Activated naive CD4-positive, alpha-beta T cell treated with anti-CD3 and anti-CD28 coated beads for 36 hours (primary cell): ENCODE results near the gene METTL21C. TPM values are rescaled to one million over a fixed set of nuclear protein-coding genes. Genes with fewer than 3 reads are reported as not detected.

Experiments used
- CTCF ChIA-PET: fragments of 350-600 bp; sonication (Branson Sonifier 250); formaldehyde crosslinking; loops from one replicate; lab custom pipeline; 2021; ENCODE audit warnings: antibody characterized with exemption; lab: Charles Lee
- DNase-seq: peaks from one replicate; pipeline ENCODE4 v3.0.0-alpha.2; 2020
- H3K27ac Mint-ChIP-seq: one replicate; pipeline ENCODE4 v1.8.0; 2021; ENCODE audit warnings: mild to moderate bottlenecking, mixed read lengths
- H3K27me3 Mint-ChIP-seq: one replicate; pipeline ENCODE4 v1.8.0; 2021; ENCODE audit warnings: low read depth, mixed read lengths
- H3K36me3 Mint-ChIP-seq: one replicate; pipeline ENCODE4 v1.8.0; 2021; ENCODE audit warnings: low read depth, mixed read lengths
- H3K4me1 Mint-ChIP-seq: one replicate; pipeline ENCODE4 v1.8.0; 2021; ENCODE audit warnings: low read depth, mixed read lengths
- H3K4me3 Mint-ChIP-seq: one replicate; pipeline ENCODE4 v1.8.0; 2021; ENCODE audit warnings: mild to moderate bottlenecking, moderate library complexity, mixed read lengths
- H3K9me3 Mint-ChIP-seq: one replicate; pipeline ENCODE4 v1.8.0; 2021; ENCODE audit warnings: mixed read lengths
- intact Hi-C: fragments of 100-400 bp; cut with micrococcal nuclease; formaldehyde crosslinking; loops from one replicate; pipeline ENCODE4 v1.15.1; 2023
- total RNA-seq, 2 experiments: library from RNA; stranded (reverse); gene quantifications; one replicate each; pipeline ENCODE4 v1.2.3, GENCODE V29; 2021

METTL21C gene
- total RNA-seq: not detected

- Mint-ChIP-seq H3K27me3 (peaks cover 19% of the 10 kb centered on the region), H3K27ac (no peak within 1 kb of the TSS), H3K4me1 (no peaks in the 10 kb centered on the region), H3K36me3 (no peaks in the 10 kb centered on the region), H3K4me3 (no peak within 1 kb of the TSS), H3K9me3 (peaks cover 7% of the 10 kb centered on the region)
- CTCF ChIA-PET: interaction anchor here (0.5 to 0.8 kb wide), 2 partner anchors 30 to 693 kb away, joined by 4 read pairs; no protein-coding TSS in a partner anchor
- intact Hi-C loops: no loop called here
- DNase-seq: no peak
These were observed at the start of gene METTL21C for GRCh38 chr13:102694937-102695336. Gene METTL21C (minus strand): TSS chr13:102695044. CDS start chr13:102694498, 546 bp downstream.

- intact Hi-C loops: no loop called here
- peaks cover 31% of the 10 kb centered on the region for H3K9me3 Mint-ChIP-seq
- H3K4me1 Mint-ChIP-seq: no peaks in the 10 kb centered on the region
- no peak overlapping the region for H3K4me3 Mint-ChIP-seq
- H3K36me3 Mint-ChIP-seq: peaks cover 10% of the 10 kb centered on the region
- no peak for DNase-seq
- CTCF ChIA-PET: no interaction called here
- no peak overlapping the region for H3K27ac Mint-ChIP-seq
- H3K27me3 Mint-ChIP-seq: peaks cover 47% of the 10 kb centered on the region
These were observed 47.7 kb upstream of the METTL21C start for GRCh38 chr13:102742506-102742905.

- Mint-ChIP-seq H3K4me1 (no peaks in the 10 kb centered on the region), H3K9me3 (peaks cover 31% of the 10 kb centered on the region), H3K27me3 (peaks cover 45% of the 10 kb centered on the region), H3K27ac (no peak overlapping the region), H3K4me3 (no peak overlapping the region), H3K36me3 (peaks cover 10% of the 10 kb centered on the region)
- CTCF ChIA-PET: no interaction called here
- intact Hi-C loops: no loop called here
- DNase-seq: no peak
These were observed 47.3 kb upstream of the METTL21C start for GRCh38 chr13:102742101-102742500.

GRCh38 chr13:102729560-102730270 lies 34.9 kb upstream of the METTL21C start:
- Mint-ChIP-seq H3K9me3 (no peaks in the 10 kb centered on the region), H3K27ac (no peak overlapping the region), H3K4me3 (no peak overlapping the region), H3K36me3 (no peaks in the 10 kb centered on the region), H3K4me1 (no peaks in the 10 kb centered on the region), H3K27me3 (peaks cover 16% of the 10 kb centered on the region)
- CTCF ChIA-PET: interaction anchor here (0.7 kb wide), 1 partner anchor 78 kb away, joined by 3 read pairs; no protein-coding TSS in a partner anchor
- DNase-seq: no peak
- intact Hi-C loops: loop anchor here (1.0 to 2.0 kb wide), 2 partner anchors 69 to 118 kb away; partner anchors contain the start of genes BIVM and POGLUT2

GRCh38 chr13:102726430-102726829 lies 31.6 kb upstream of the METTL21C start:
- Mint-ChIP-seq H3K4me3 (no peak overlapping the region), H3K27ac (no peak overlapping the region), H3K27me3 (peaks cover 12% of the 10 kb centered on the region), H3K36me3 (no peaks in the 10 kb centered on the region), H3K9me3 (no peaks in the 10 kb centered on the region), H3K4me1 (no peaks in the 10 kb centered on the region)
- CTCF ChIA-PET: interaction anchor here (0.7 kb wide), 1 partner anchor 333 kb away, joined by 3 read pairs; no protein-coding TSS in a partner anchor
- no peak for DNase-seq
- intact Hi-C loops: no loop called here

GRCh38 chr13:102724923-102725322 lies 30.1 kb upstream of the METTL21C start:
- H3K4me3 Mint-ChIP-seq: no peak overlapping the region

GRCh38 chr13:102721800-102722231 lies 27.0 kb upstream of the METTL21C start:
- H3K9me3 Mint-ChIP-seq: no peaks in the 10 kb centered on the region
- H3K4me1 Mint-ChIP-seq: no peaks in the 10 kb centered on the region
- H3K27me3 Mint-ChIP-seq: peaks cover 4% of the 10 kb centered on the region
- CTCF ChIA-PET: no interaction called here
- no peak overlapping the region for H3K4me3 Mint-ChIP-seq
- no peak overlapping the region for H3K27ac Mint-ChIP-seq
- intact Hi-C loops: no loop called here
- no peak for DNase-seq
- no peaks in the 10 kb centered on the region for H3K36me3 Mint-ChIP-seq

More at GRCh38 chr13:102724923-102725322, 30.1 kb upstream of the METTL21C start:
- peak; percentile 9 for DNase-seq
- CTCF ChIA-PET: interaction anchor here (0.8 to 1.5 kb wide), 5 partner anchors 11 to 146 kb away, joined by 3 to 8 read pairs (median 4); no protein-coding TSS in a partner anchor
- H3K9me3 Mint-ChIP-seq: no peaks in the 10 kb centered on the region
- intact Hi-C loops: loop anchor here (1.0 kb wide), 2 partner anchors 133 to 145 kb away; no protein-coding TSS in a partner anchor
- no peaks in the 10 kb centered on the region for H3K4me1 Mint-ChIP-seq
- no peaks in the 10 kb centered on the region for H3K36me3 Mint-ChIP-seq
- peaks cover 4% of the 10 kb centered on the region for H3K27me3 Mint-ChIP-seq
- H3K27ac Mint-ChIP-seq: no peak overlapping the region

GRCh38 chr13:102718746-102719145 lies 23.9 kb upstream of the METTL21C start:
- Mint-ChIP-seq H3K27ac (no peak overlapping the region), H3K9me3 (no peaks in the 10 kb centered on the region), H3K4me3 (no peak overlapping the region), H3K36me3 (no peaks in the 10 kb centered on the region), H3K27me3 (peaks cover 2% of the 10 kb centered on the region), H3K4me1 (no peaks in the 10 kb centered on the region)
- DNase-seq: no peak
- CTCF ChIA-PET: interaction anchor here (0.7 kb wide), 1 partner anchor 140 kb away, joined by 4 read pairs; no protein-coding TSS in a partner anchor
- intact Hi-C loops: no loop called here

GRCh38 chr13:102715447-102715846 lies 20.6 kb upstream of the METTL21C start:
- H3K27me3 Mint-ChIP-seq: no peaks in the 10 kb centered on the region
- CTCF ChIA-PET: no interaction called here
- H3K4me3 Mint-ChIP-seq: no peak overlapping the region
- H3K27ac Mint-ChIP-seq: no peak overlapping the region
- H3K9me3 Mint-ChIP-seq: no peaks in the 10 kb centered on the region
- H3K36me3 Mint-ChIP-seq: no peaks in the 10 kb centered on the region
- H3K4me1 Mint-ChIP-seq: no peaks in the 10 kb centered on the region
- intact Hi-C loops: no loop called here
- no peak for DNase-seq

GRCh38 chr13:102710261-102710679 lies 15.4 kb upstream of the METTL21C start:
- Mint-ChIP-seq H3K4me1 (no peaks in the 10 kb centered on the region), H3K36me3 (no peaks in the 10 kb centered on the region), H3K27ac (no peak overlapping the region), H3K4me3 (no peak overlapping the region), H3K27me3 (peaks cover 2% of the 10 kb centered on the region), H3K9me3 (peaks cover 10% of the 10 kb centered on the region)
- intact Hi-C loops: no loop called here
- DNase-seq: no peak
- CTCF ChIA-PET: no interaction called here

- H3K4me3 Mint-ChIP-seq: no peak overlapping the region
- no peaks in the 10 kb centered on the region for H3K36me3 Mint-ChIP-seq
- DNase-seq: no peak
- intact Hi-C loops: no loop called here
- CTCF ChIA-PET: no interaction called here
- H3K4me1 Mint-ChIP-seq: no peaks in the 10 kb centered on the region
- no peak overlapping the region for H3K27ac Mint-ChIP-seq
- peaks cover 10% of the 10 kb centered on the region for H3K9me3 Mint-ChIP-seq
- H3K27me3 Mint-ChIP-seq: peaks cover 2% of the 10 kb centered on the region
These were observed 14.7 kb upstream of the METTL21C start for GRCh38 chr13:102709536-102709935.

- CTCF ChIA-PET: no interaction called here
- Mint-ChIP-seq H3K4me3 (no peak overlapping the region), H3K27me3 (peaks cover 2% of the 10 kb centered on the region), H3K27ac (no peak overlapping the region), H3K9me3 (peaks cover 10% of the 10 kb centered on the region), H3K4me1 (no peaks in the 10 kb centered on the region), H3K36me3 (no peaks in the 10 kb centered on the region)
- DNase-seq: no peak
- intact Hi-C loops: no loop called here
These were observed 14.1 kb upstream of the METTL21C start for GRCh38 chr13:102708991-102709390.
